Measurements from ENCODE around the gene ALOX12B. TPM values are rescaled to one million over a fixed set of nuclear protein-coding genes. Genes with fewer than 3 reads are reported as not detected.

Gene ALOX12B
- total and polyA plus RNA-seq, 2 of the 13 experiments (the other 11 are each of a cell fraction or from before 2014, with no cell fraction given) = 0.13 TPM; not detected in 1

- TF ChIP-seq ZMYM2 (CRISPR knock-in tag; IDR thresholded peaks at IDR 0.05) = no peak
- TF ChIP-seq MAFK (conservative IDR thresholded peaks at IDR 0.05 in 1 of 2, IDR thresholded peaks at IDR 0.05 in 1 of 2; ENCODE audit: low read length in 2 of 2) = peak in 1 of 2 experiments; percentile 0; a peak in 1 of 4 replicates
- TF ChIP-seq TAF1 (CRISPR knock-in tag; IDR thresholded peaks at IDR 0.05) = peak; percentile 32
- no peak for TF ChIP-seq AFF4 (CRISPR knock-in tag; IDR thresholded peaks at IDR 0.05)
- TF ChIP-seq ZNF788 (CRISPR knock-in tag; IDR thresholded peaks at IDR 0.05; ENCODE audit: borderline replicate concordance) = peak; percentile 63; the same call in 1 of the 2 replicates
- TF ChIP-seq ZKSCAN5 (CRISPR knock-in tag; IDR thresholded peaks at IDR 0.05) = no peak
- 0 out of 2 replicates have a peak, but pooled peaks have one; percentile 33 for TF ChIP-seq ZNF3 (CRISPR knock-in tag; IDR thresholded peaks at IDR 0.05)
- TF ChIP-seq ZNF850 (CRISPR knock-in tag; conservative IDR thresholded peaks at IDR 0.05) = no peak; the same call in 1 of the 2 replicates
- no peak for TF ChIP-seq ZNF557 (CRISPR knock-in tag; IDR thresholded peaks at IDR 0.05)
- TF ChIP-seq ZNF749 (CRISPR knock-in tag; IDR thresholded peaks at IDR 0.05; ENCODE audit: borderline replicate concordance) = 0 out of 2 replicates have a peak, but pooled peaks have one; percentile 29
- peak; percentile 82 for TF ChIP-seq HNF1A (IDR thresholded peaks at IDR 0.05; ENCODE audit: low read depth)
- TF ChIP-seq HNF1A (CRISPR knock-in tag; IDR thresholded peaks at IDR 0.05; ENCODE audit: borderline replicate concordance) = peak; percentile 78
- TF ChIP-seq ZNF816 (CRISPR knock-in tag; IDR thresholded peaks at IDR 0.05; ENCODE audit: borderline replicate concordance) = peak; percentile 48; the same call in 1 of the 2 replicates
- TF ChIP-seq NR2F2 (IDR thresholded peaks at IDR 0.05; ENCODE audit: borderline replicate concordance, low read depth) = peak; percentile 79; the same call in 1 of the 2 replicates
- TF ChIP-seq ZC3H4 (CRISPR knock-in tag; IDR thresholded peaks at IDR 0.05; ENCODE audit: borderline replicate concordance) = no peak
- TF ChIP-seq NR0B2 (CRISPR knock-in tag; IDR thresholded peaks at IDR 0.05) = no peak
- TF ChIP-seq XRCC5 (optimal IDR thresholded peaks at IDR 0.05; ENCODE audit: low read length) = no peak
- no peak for TF ChIP-seq MTA1 (CRISPR knock-in tag; IDR thresholded peaks at IDR 0.05; ENCODE audit: borderline replicate concordance)
- no peak for TF ChIP-seq MIER3 (CRISPR knock-in tag; IDR thresholded peaks at IDR 0.05; ENCODE audit: borderline replicate concordance)
- peak; percentile 30; the same call in 1 of the 2 replicates for TF ChIP-seq MAFF (IDR thresholded peaks at IDR 0.05; ENCODE audit: low read depth, low read length)
- 0 out of 2 replicates have a peak, but pooled peaks have one; percentile 40 for TF ChIP-seq ZNF543 (CRISPR knock-in tag; IDR thresholded peaks at IDR 0.05)
- TF ChIP-seq CENPX (CRISPR knock-in tag; IDR thresholded peaks at IDR 0.05) = no peak
These were observed 31.1 kb downstream of the ALOX12B start (continued) for GRCh38 chr17:8056232-8056975.

All from HepG2 (cell line).